HG02763 (cell line): ENCODE measurements around the gene CHST11.

Experiments used
- ATAC-seq: cut with Tn5 transposase; IDR thresholded peaks from one replicate; pipeline ENCODE4 v1.9.1; 2021; ENCODE audit warnings: mild to moderate bottlenecking, moderate library complexity; ENCODE audit not compliant: unreplicated experiment

Gene CHST11

DNA sequence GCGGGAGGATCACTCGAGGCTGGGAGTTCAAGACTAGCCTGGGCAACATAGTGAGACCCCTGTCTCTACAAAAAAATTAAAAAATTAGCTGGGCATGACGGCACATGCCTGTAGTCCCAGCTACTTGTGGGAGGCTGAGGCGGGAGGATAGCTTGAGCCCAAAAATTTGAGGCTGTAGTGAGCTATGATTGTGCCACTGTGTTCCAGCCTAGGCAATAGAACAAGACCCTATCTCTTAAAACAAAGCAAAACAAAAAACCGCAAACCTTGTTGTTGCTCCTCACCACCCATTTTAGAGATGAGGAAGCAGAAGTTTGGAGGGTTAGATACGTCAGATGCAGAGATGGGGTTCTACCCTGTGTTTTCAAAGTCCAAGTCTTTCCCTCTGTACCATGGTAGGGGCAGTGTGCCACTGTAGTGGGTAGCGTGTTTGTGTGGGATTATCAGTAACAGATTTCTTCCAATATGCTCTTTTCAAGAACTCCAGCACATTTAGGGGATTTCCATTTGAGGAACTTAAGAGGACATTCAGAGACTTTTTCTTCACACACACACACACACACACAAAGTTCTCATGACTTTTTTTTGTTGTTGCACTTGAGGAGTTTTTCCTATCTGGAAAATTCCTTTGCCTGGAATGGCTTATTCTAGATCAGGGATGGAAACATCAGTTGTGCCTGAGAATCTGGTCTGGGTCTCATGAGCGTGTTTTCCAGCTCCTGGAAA, 186.5 kb downstream of the CHST11 start:
- ATAC-seq: no peak

DNA sequence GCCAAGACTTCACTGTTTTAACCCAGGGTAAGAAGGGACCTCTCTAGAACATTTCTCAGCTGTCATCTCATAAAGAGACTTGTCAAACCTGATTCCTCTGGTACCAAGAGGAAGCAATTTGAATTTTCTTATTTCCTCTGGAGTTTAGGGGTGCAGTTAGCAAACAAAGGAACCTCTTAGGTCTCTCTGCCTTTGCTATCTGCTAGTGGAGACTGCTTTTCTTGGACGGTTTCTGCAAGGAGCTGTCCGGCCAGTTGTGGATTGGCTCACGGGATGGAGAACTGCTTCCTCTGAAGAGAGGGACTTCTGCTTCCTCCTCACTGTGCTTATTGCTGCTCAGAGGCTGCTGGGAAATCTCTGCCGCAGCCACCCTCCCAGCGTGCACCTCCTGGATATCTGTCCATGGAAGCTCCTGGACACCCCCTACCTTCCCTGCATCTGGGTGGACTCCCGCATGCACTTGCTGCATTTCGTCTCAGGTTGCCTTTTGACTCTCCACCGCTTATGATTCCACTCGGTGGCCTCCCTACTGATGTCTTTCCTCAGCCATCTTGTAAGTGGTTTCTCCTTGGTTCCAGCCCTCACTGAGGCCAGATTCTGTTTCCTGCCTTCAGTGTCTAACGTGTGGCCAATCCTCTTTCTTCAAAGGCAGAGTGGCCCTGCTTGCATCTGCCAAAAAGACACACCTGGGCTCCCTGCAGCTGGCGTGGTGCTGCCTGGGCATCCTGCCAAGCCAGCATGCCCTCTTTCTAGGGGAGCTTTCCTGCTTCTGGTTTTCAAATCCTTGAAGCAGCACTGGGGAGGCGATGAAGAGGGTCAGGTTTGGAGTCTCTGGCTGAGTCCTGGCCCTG, 187.3 kb downstream of the CHST11 start:
- ATAC-seq: no peak

DNA sequence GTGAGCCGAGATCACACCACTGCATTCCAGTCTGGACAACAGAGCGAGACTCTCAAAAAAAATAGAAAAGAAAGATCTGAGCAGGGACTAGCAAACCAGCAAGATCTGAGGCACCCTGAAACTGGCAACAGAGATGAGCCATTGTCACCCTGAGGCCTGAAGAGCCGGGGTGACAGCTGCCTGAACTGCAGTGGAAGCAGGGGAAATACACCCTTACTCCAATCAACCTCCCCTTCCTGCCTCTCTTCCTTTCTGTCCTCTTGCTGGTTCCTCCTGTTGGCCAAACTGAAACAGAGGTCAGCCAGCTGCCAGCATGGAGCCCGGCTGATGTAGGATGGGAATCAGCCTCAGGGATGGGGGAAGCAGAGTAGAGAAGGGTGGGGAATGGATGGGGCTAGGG, 192.0 kb downstream of the CHST11 start:
- ATAC-seq: no peak

DNA sequence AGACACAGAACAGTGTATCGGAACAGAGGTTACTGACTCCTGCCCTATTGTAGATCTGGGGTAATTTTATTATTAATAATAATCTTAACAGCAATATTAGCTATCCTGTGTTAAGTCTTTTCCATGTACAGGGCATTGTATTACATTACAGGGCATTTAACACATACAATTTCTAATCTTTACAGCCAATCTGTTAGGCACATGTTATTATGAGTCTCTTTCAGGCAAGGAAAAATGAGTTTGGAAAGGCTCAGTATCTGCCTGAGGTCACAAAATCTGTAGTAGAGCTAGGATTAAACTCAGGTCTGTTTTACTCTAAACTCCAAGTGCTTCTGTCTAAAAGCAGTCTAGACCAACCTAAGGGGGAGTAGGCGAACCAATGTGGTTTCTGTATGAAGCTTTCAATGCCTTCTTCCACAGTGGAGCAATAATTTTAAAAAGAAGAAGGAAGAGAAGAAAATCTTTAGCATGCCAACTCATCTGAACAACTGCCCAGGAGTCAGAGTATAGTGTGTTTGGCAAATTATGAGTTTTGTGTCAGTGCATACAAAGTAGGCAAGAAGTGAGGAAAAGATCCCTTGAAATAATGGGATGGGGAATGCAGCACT, 192.6 kb downstream of the CHST11 start:
- ATAC-seq: no peak

DNA sequence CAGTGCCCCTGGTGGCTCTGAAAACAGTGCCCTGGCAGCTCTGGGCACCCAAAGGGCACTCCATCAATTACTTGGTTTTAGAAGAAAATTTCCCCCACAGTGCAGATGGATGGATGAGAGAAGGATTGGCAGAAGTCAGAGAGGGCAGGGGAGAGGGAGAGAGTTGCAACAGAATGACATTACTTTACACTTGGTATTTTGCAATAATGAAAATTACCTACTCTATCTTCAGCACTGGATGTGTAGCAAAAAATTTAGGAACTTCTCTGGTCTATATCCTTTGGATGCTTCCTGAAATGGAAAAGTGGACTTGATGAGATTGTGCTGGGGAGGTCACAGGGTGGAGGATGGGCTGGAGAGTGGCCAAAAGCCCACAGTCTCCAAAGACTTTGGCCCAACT, 193.2 kb downstream of the CHST11 start:
- no peak for ATAC-seq

DNA sequence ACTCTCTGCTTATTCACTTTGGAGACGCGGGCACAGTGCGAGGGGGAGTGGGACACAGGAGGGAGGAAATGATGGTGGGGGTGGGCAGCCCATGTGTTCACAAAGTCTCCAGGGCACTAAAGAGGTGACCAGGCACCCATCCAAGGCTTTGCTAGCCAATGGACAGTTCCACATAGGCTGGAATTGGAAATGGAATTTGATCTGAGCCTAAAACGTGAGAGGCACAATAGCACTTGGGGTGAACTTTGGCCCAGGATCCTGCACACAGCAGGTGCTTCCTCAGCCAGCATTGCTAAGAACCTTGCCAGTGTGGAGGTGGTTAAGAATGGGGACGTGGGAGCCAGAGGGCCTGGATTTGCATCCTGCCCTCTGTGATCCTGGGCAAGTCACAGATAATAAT, 193.8 kb downstream of the CHST11 start:
- ATAC-seq: no peak

DNA sequence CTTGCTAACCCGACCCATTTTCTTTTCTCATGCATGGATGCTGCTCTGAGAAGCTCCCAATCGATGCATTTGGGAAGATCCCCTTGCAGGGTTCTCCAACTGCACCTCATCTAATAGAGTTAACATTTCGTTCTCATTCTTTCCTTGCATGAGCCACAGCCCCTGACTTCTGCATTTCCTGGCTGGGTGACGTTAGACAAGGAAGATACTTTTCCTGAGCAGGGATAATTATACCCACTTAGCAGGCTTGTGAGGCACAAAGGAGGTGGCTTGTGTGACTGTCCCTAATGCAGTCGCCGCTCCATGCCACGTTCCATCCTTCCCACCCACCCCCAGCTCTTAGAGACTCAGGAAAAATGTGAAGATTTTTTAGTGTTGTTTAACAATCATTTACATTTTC, 195.1 kb downstream of the CHST11 start:
- ATAC-seq: no peak

DNA sequence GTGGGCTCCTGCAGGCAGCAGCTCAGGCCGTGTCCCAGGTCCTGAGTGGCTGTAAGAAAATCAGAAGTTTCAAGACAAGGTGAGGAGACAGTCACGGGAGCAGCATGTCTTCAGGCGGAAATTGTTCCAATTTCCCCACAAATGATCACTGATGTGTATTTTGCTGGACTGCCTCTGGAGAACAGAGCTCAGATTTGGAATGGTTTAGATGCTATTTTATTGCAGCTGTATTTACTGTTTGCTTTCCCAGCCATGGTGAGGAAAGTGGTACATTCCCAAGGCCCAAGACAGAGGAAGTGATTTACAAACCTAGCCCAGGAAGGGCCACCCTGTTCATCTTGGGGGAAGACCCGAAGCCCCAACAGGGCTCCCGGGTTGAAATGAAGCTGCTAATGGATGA, 195.6 kb downstream of the CHST11 start:
- no peak for ATAC-seq

DNA sequence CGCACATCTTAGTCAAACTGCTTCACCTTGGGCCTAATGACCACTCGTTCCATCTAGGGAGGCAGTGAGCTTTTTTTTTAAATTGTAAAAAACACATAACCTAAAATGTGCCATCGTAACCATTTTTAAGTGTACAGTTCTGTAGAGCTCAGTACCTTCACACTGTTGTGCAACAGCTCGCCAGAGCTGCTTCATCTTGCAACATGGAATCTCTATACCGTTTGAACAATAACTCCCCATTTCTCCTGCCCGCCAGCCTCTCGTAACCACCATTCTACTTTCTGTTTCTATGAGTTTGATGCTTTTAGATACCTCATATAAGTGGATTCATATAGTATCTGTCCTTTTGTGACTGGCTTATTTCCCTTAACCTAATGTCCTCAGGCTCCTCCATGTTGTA, 196.2 kb downstream of the CHST11 start:
- ATAC-seq: no peak

DNA sequence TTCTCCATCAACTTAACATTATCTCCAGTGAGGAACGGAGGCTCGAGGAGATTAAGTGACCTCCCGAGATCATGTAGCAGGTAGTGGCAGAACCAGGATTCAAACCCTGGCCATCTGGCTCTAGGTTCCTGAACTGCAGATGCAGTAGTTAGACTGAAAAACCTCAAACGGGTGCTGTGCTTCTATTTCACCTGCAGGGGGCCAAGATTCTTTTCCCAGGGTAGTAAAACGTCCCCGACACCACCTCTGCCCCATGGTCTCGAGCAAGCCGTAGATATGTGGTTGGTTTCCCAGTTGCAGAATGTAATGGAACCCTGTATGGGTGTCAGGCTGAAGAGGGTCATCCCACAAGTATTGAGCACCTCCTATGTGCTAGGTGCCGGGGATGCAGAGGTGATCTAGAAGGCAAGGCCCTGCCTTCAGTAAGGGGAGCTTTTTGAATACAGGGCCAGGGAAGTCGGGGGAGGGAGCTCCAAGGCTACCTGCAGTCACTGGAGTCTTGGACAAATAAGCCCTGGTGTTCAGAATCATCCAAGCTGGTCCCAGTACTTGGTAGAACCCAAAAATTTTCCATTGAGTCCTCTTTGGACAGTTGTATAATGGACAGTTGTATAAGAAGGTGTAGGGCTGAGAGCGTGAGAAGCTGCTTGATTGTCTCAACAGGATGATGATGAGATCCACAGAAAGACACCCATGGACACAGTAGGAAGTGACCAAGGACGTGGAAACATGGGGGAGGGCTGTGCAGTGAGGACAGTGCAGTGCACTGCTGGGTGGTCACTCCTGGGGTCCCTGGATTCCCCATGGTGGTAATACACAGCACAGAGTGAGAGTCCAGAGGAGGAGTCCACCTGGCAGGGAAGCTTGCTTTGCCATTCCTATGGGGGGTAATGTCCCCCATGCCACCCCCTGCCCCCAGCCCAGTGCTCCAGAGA, 197.2 kb downstream of the CHST11 start:
- no peak for ATAC-seq

DNA sequence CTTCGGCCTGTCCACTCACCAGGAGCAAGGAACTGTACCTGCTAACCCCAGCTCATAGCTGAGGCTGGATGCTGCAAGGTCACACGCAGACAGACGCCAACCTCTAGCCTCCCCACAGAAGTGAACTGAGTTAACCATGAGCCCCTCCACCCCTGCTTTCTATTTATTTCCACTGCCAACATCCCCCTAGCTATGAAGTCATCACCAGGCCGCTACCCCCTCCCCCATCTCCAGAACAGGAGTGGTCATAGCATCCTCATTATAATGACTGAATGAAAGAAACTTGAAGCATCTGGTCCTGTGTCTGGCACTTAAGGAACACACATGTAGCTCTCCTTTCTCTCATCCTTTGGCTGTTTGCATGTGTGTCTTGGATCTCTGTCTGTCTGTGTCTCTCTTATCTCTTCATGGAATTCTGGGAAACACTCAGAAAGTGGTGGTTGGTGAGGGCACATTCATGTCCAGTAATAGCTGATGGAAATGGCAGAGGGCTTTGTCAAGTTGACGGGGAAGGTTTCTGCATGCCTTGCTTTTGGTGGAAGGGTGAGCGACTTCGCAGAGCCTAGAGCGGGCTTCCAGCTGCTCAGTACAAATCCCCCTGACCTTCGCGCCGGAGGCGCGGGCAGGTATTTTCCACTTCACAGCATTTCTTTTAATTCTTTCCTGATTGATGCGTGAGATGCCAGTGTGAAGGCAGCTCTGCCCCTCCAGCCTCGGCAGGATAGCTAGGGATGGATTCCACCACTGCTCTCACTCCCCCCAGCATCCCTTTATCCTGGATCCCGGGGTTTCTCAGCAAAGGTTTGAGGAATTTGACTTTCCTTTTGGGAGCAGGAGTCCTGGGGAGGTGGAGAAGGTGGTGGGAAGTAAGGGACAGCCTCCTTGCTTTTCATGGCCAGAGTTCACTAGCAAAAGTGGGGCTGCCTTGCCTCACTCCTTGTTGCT, 198.2 kb downstream of the CHST11 start:
- ATAC-seq: no peak

DNA sequence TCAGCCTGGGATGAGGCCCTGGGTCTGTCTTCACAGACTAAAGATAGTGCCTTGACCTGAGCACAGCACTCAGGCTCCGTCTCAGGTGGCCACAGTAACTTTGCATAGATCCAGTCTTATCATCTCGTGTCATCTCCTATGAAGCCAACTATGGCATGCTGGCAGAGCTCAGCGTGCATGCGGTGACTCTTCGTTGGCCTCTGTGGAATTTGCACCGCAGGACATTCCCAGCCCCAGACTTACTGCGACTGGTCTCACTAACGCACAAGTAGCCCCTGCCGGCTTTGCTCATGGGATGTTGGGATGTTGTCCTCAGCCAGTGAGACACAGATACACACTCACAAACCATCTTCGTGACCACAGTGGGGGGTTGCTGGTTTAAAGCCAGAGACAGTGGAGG, 199.6 kb downstream of the CHST11 start:
- ATAC-seq: no peak

DNA sequence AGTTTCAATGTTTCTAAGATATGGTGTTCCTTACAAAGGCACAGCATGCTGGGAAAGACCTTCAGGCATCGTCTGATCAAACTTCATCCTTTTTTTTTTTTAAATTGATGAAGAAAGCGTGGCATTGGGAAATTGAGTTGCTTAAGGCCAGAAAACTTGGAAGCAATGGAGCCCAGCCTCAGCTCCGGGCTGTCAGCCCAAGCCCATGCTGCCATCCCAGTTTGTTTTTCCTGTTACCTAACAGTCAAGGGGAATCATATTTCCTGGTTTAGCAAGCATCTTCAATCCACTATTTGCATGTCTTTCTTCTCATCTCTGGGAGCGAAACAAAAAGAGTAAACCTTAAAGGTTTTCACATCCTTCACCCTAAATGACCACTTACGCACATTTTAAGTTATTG, 200.2 kb downstream of the CHST11 start:
- no peak for ATAC-seq

DNA sequence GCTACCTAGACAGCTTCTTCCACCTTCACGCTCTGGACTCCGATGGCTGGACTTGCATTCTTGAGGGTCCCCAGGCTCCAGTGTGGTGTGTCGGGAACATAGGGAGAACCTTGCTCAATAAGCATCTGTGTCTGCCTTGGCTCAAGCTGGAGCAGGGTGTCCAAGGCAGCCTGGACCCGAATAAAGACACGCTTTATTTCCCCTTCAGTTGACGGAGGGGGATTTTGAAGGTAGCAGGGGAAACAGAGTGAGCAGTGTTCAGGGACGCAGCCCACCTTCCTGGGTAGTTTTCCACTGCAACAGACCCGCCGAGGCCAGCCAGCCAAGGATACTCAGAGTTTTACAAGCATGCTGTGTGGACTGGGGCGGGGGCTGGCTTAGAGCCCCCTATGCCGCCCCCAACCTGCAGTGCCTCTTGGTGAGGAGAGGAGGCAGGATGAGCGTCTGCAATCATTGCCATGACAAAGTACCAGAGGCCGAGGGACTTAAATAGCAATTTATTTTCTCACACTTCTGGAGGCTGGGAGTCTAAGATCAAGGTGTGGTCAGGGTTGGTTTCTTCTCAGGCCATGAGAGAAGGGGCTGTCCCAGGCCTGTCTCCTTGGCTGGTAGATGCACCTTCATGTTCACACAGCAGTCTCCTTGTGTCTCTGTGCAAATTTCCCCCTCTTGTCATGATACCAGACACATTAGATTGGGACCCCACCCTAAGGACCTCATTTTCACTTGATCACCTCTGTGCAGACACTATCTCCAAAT, 201.2 kb downstream of the CHST11 start:
- ATAC-seq: no peak

DNA sequence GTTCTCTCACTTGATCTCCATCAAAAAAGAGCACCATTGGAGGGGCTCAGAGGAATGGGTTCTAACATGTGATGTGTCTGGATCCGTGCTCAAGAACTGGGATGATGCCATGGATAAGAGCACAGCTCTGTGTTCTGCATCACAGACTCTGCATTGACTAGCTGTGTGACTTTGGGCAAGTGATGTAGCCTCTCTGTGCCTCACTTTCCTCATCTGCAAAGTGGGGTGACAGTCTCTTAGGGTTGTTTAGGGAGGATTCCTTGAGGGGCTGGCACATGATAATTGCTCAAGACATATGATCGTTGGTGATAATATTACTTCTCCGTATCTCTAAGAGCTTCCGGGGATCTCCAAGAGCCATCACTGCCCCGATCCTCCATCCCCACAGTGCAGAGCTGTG, 202.3 kb downstream of the CHST11 start:
- no peak for ATAC-seq

DNA sequence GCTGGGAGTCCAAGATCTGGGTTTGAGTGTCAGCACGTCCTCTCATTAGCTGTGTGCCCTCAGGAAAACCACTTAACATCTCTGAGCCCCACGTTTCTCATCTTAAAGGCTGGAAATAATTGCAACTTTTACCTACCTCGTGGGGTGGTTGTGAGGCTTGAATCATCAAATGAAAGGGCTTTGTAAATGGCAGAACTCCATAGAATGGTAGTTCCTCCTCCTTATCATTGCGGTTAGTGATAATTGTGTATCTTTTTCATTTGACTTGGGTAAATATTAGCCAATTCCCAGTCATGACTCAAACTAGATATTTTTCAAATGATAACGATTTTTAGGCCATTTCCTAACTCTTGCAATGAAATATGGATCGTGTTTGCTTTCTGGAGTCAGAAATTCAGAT, 205.5 kb downstream of the CHST11 start:
- ATAC-seq: no peak

DNA sequence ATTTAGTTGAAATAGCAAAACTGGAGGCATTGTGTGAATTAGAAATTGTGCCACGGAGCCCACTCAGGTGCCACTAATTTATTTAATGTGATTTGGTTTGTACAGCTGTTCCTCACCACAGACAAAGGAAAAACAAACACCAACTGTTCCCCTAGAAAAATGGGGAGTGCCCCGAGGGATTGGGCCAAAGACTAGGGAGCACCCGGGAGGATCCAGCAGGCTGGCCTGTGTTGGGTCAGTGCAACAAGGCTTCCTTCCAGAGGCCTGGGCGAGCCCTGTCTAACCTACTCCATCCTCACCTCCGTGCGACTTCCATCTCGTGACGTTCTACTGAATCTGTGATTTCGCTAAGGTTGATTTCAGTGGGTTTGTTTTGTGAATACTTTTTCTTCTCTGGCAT, 206.2 kb downstream of the CHST11 start:
- no peak for ATAC-seq

DNA sequence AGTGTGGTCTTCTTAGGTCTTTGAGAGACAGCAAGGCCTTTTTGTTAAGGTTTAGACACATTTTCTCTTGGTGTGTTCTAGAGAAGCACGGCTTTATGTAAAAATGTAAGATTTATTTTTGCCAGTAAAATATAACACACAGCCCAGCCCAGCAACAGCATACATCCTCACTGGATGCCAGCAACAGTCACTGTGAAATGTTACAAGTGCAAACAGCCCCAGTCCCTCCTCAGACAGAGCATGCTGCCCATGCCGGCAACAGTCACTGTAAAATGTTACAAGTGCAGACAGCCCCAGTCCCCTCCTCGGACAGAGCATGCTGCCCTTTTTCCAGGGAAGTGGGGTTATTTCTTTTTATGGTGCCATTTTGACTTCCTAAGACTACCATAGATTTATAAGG, 207.6 kb downstream of the CHST11 start:
- no peak for ATAC-seq

DNA sequence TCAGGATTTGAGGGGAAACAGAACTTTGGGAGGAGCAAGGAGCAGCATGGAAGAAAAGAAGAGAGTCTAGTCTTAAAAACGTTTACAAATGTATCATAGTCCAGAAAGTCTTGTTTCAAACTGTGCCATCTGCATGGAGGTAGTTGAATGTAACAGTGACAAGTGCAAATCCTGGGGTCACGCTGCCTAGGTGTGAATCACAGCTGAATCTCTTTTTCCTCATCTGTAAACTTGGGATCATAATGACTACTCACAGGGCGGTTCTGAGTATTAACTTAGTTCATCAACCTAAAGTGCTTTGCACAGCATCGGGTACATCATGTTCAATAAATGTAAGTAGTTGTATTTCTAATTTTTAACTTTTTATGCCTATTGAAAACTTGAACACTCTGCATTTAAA, 208.5 kb downstream of the CHST11 start:
- no peak for ATAC-seq
